ENCODE measurements around the gene SIRPB1. TPM values are rescaled to one million over a fixed set of nuclear protein-coding genes. Genes with fewer than 3 reads are reported as not detected.

SIRPB1 gene
- total RNA-seq, 1 experiment from 2014 or later, result not detected

GRCh38 chr20:1626528-1627199 is 6.9 kb upstream of the SIRPB1 start:
- no peak overlapping the region for H3K27ac Mint-ChIP-seq
- H3K9me3 Mint-ChIP-seq, result no peaks in the 10 kb centered on the region
- ChIA-PET POLR2A (no interaction called here), CTCF (no interaction called here)
- ATAC-seq, result no peak
- H3K36me3 Mint-ChIP-seq, result no peaks in the 10 kb centered on the region
- no peak overlapping the region for H3K4me3 Mint-ChIP-seq
- DNase-seq (ENCODE audit: low spot score), result no peak
- no peak for TF ChIP-seq ATF6 (CRISPR knock-in tag; IDR thresholded peaks at IDR 0.05)
- no peak for TF ChIP-seq FOXK1 (CRISPR knock-in tag; IDR thresholded peaks at IDR 0.05)
- no peak for TF ChIP-seq E2F5 (CRISPR knock-in tag; IDR thresholded peaks at IDR 0.05)
- TF ChIP-seq ZNF121 (CRISPR knock-in tag; IDR thresholded peaks at IDR 0.05), result no peak
- TF ChIP-seq TCF7 (CRISPR knock-in tag; IDR thresholded peaks at IDR 0.05; ENCODE audit: low read depth), result no peak
- TF ChIP-seq AR (CRISPR knock-in tag; IDR thresholded peaks at IDR 0.05), result no peak
- no peak for TF ChIP-seq ZNF263 (CRISPR knock-in tag; IDR thresholded peaks at IDR 0.05; ENCODE audit: low read depth)
- no peak for TF ChIP-seq GTF2I (CRISPR knock-in tag; conservative IDR thresholded peaks at IDR 0.05)
- TF ChIP-seq SOX15 (CRISPR knock-in tag; IDR thresholded peaks at IDR 0.05), result no peak
- no peak for TF ChIP-seq NR2C2 (CRISPR knock-in tag; IDR thresholded peaks at IDR 0.05)
- no peak for TF ChIP-seq CDX4 (CRISPR knock-in tag; IDR thresholded peaks at IDR 0.05; ENCODE audit: borderline replicate concordance)
- no peak for TF ChIP-seq OVOL2 (CRISPR knock-in tag; IDR thresholded peaks at IDR 0.05; ENCODE audit: borderline replicate concordance)
- TF ChIP-seq ZNF423 (CRISPR knock-in tag; IDR thresholded peaks at IDR 0.05), result no peak
- no peak for TF ChIP-seq ZNF396 (CRISPR knock-in tag; IDR thresholded peaks at IDR 0.05; ENCODE audit: borderline replicate concordance)
- TF ChIP-seq FOXP1 (CRISPR knock-in tag; IDR thresholded peaks at IDR 0.05; ENCODE audit: borderline replicate concordance), result no peak
- TF ChIP-seq MLX (CRISPR knock-in tag; IDR thresholded peaks at IDR 0.05), result no peak
- no peak for TF ChIP-seq ZNF232 (CRISPR knock-in tag; IDR thresholded peaks at IDR 0.05)
- TF ChIP-seq ZNF532 (CRISPR knock-in tag; IDR thresholded peaks at IDR 0.05; ENCODE audit: borderline replicate concordance), result no peak
- TF ChIP-seq PRDM15 (CRISPR knock-in tag; IDR thresholded peaks at IDR 0.05), result no peak
- peaks cover 8% of the 10 kb centered on the region; the same call in 1 of the 2 replicates for H3K27me3 Mint-ChIP-seq (ENCODE audit: low read depth)
- H3K4me1 Mint-ChIP-seq, result peaks cover 29% of the 10 kb centered on the region

Data from WTC11 (cell line).